Frontal cortex (tissue), 4 donors: ENCODE measurements around the gene GRID1. TPM values are rescaled to one million over a fixed set of nuclear protein-coding genes. Genes with fewer than 3 reads are reported as not detected.
A peak's percentile ranks its signal among the peaks of the same experiment; 100 is the strongest.

ENCODE experiments used
- DNase-seq, 2 donors: peaks; one replicate each; pipeline ENCODE4 v3.0.0; 2012; ENCODE audit warnings: low spot score in 2 of 2
- FAIRE-seq: peaks from 2 replicates; lab custom pipeline; 2012; peaks lifted over from hg19 to GRCh38; lab: Jason Lieb, UNC
- total RNA-seq: library from RNA; depleted of rRNA; stranded (reverse); fragments of >200 nt; gene quantifications from one replicate; pipeline ENCODE4 v1.2.3, GENCODE V29; 2014
- donor health status: control.
- donor health status: control.
- donor health status: control.

Gene GRID1
- total RNA-seq, 1 donor from 2014 or later = 12.6 TPM

- DNase-seq (no peak), FAIRE-seq (no peak)
These were observed 224.7 kb downstream of the GRID1 start for GRCh38 chr10:86141896-86142295.

- FAIRE-seq = no peak
These were observed 227.4 kb downstream of the GRID1 start for GRCh38 chr10:86139066-86139657.

GRCh38 chr10:86138551-86139065 is 228.0 kb downstream of the GRID1 start:
- DNase-seq = no peak
- no peak for FAIRE-seq

More at GRCh38 chr10:86139066-86139657, 227.4 kb downstream of the GRID1 start:
- DNase-seq = peak; percentile 19 to 44

GRCh38 chr10:86137561-86137960 is 229.0 kb downstream of the GRID1 start:
- DNase-seq (no peak), FAIRE-seq (no peak)

GRCh38 chr10:86136934-86137333 is 229.7 kb downstream of the GRID1 start:
- DNase-seq = no peak
- no peak for FAIRE-seq

GRCh38 chr10:86135191-86135590 is 231.4 kb downstream of the GRID1 start:
- FAIRE-seq (no peak), DNase-seq (no peak)

GRCh38 chr10:86130737-86131475 is 235.7 kb downstream of the GRID1 start:
- FAIRE-seq (no peak), DNase-seq (no peak)

- DNase-seq (no peak), FAIRE-seq (no peak)
These were observed 236.6 kb downstream of the GRID1 start for GRCh38 chr10:86130041-86130440.

- no peak for FAIRE-seq
- DNase-seq = no peak
These were observed 238.2 kb downstream of the GRID1 start for GRCh38 chr10:86128360-86128759.

- no peak for DNase-seq
- no peak for FAIRE-seq
These were observed 239.2 kb downstream of the GRID1 start for GRCh38 chr10:86127274-86127819.

GRCh38 chr10:86124734-86125133 is 241.9 kb downstream of the GRID1 start:
- DNase-seq (no peak), FAIRE-seq (no peak)

- no peak for DNase-seq
- no peak for FAIRE-seq
These were observed 242.9 kb downstream of the GRID1 start for GRCh38 chr10:86123715-86124114.

GRCh38 chr10:86123304-86123703 is 243.3 kb downstream of the GRID1 start:
- DNase-seq (no peak), FAIRE-seq (no peak)

GRCh38 chr10:86122646-86123045 is 243.9 kb downstream of the GRID1 start:
- DNase-seq (no peak), FAIRE-seq (no peak)

GRCh38 chr10:86121200-86121599 is 245.4 kb downstream of the GRID1 start:
- FAIRE-seq = no peak

GRCh38 chr10:86117051-86117450 is 249.5 kb downstream of the GRID1 start:
- DNase-seq = no peak
- no peak for FAIRE-seq

More at GRCh38 chr10:86121200-86121599, 245.4 kb downstream of the GRID1 start:
- no peak for DNase-seq

GRCh38 chr10:86113983-86114382 is 252.6 kb downstream of the GRID1 start:
- FAIRE-seq = no peak

GRCh38 chr10:86113501-86113900 is 253.1 kb downstream of the GRID1 start:
- DNase-seq = no peak
- FAIRE-seq = no peak

More at GRCh38 chr10:86113983-86114382, 252.6 kb downstream of the GRID1 start:
- DNase-seq = no peak

- FAIRE-seq = no peak
- DNase-seq = no peak
These were observed 253.6 kb downstream of the GRID1 start for GRCh38 chr10:86113044-86113443.

GRCh38 chr10:86111902-86112545 is 254.6 kb downstream of the GRID1 start:
- FAIRE-seq = no peak
- DNase-seq = no peak
